NCI-H1694 treated with DMSO at 0.1 percent for 48 hours (cell line): ENCODE data around the gene RBM22.

Source experiments
- DNase-seq: peaks from one replicate; lab custom pipeline; 2025; lab: John Stamatoyannopoulos, UW

RBM22 gene

GRCh38 chr5:150651924-150652671 is 48.8 kb downstream of the RBM22 start:
- DNase-seq, result no peak

GRCh38 chr5:150651382-150651781 is 49.5 kb downstream of the RBM22 start:
- DNase-seq, result no peak

- DNase-seq, result no peak
Observed at GRCh38 chr5:150650021-150651006, 50.5 kb downstream of the RBM22 start.

GRCh38 chr5:150649108-150650020 is 51.5 kb downstream of the RBM22 start:
- no peak for DNase-seq

GRCh38 chr5:150648294-150649107 is 52.4 kb downstream of the RBM22 start:
- DNase-seq, result no peak

- DNase-seq, result no peak
Observed at GRCh38 chr5:150647275-150648251, 53.3 kb downstream of the RBM22 start.

GRCh38 chr5:150645070-150645700 is 55.7 kb downstream of the RBM22 start:
- DNase-seq, result no peak

GRCh38 chr5:150644514-150644913 is 56.3 kb downstream of the RBM22 start:
- peak; percentile 17 for DNase-seq

- no peak for DNase-seq
Observed at GRCh38 chr5:150644058-150644457, 56.8 kb downstream of the RBM22 start.

GRCh38 chr5:150642991-150643710 is 57.7 kb downstream of the RBM22 start:
- DNase-seq, result no peak

- DNase-seq, result no peak
Observed at GRCh38 chr5:150642567-150642927, 58.3 kb downstream of the RBM22 start.

GRCh38 chr5:150641824-150642566 is 58.9 kb downstream of the RBM22 start:
- DNase-seq, result no peak

- DNase-seq, result no peak
Observed at GRCh38 chr5:150641006-150641570, 59.8 kb downstream of the RBM22 start.
